ENCODE data around the gene FAM163B. TPM values are rescaled to one million over a fixed set of nuclear protein-coding genes. Genes with fewer than 3 reads are reported as not detected.
A peak's percentile ranks its signal among the peaks of the same experiment; 100 is the strongest.

FAM163B gene
- total RNA-seq, 4 donors from 2014 or later = not detected

- no peak overlapping the region for H3K4me3 ChIP-seq
- TF ChIP-seq CTCF (IDR thresholded peaks at IDR 0.05) (no peak), POLR2A (IDR thresholded peaks at IDR 0.05) (no peak)
- H3K27me3 ChIP-seq = no peaks in the 10 kb centered on the region
- no peaks in the 10 kb centered on the region for H3K9me3 ChIP-seq
- no peak for DNase-seq
- H3K27ac ChIP-seq = no peak overlapping the region
- peaks cover 0 to 21% (median 3%) of the 10 kb centered on the region in 4 donors for H3K4me1 ChIP-seq
- no peaks in the 10 kb centered on the region for H3K36me3 ChIP-seq
These were observed 48.9 kb downstream of the FAM163B start for GRCh38 chr9:133560311-133560710.

GRCh38 chr9:133558191-133559126 is 50.7 kb downstream of the FAM163B start:
- Histone ChIP-seq H3K27me3 (no peaks in the 10 kb centered on the region), H3K36me3 (no peaks in the 10 kb centered on the region), H3K9me3 (no peaks in the 10 kb centered on the region), H3K4me1 (peaks cover 0 to 19% (median 2%) of the 10 kb centered on the region in 4 donors), H3K4me3 (no peak overlapping the region), H3K27ac (peak overlapping the region in 3 of 4 donors; percentile 38 to 57 (median 57))
- TF ChIP-seq POLR2A (IDR thresholded peaks at IDR 0.05) = no peak
- no peak for TF ChIP-seq CTCF (IDR thresholded peaks at IDR 0.05)
- no peak for DNase-seq

GRCh38 chr9:133557581-133557980 is 51.6 kb downstream of the FAM163B start:
- Histone ChIP-seq H3K4me3 (no peak overlapping the region), H3K36me3 (no peaks in the 10 kb centered on the region), H3K9me3 (no peaks in the 10 kb centered on the region), H3K27me3 (no peaks in the 10 kb centered on the region), H3K4me1 (peaks cover 0 to 13% (median 0%) of the 10 kb centered on the region in 4 donors), H3K27ac (peak overlapping the region in 2 of 4 donors; percentile 57)
- TF ChIP-seq POLR2A (IDR thresholded peaks at IDR 0.05) (no peak), CTCF (IDR thresholded peaks at IDR 0.05) (no peak)
- DNase-seq = no peak

- DNase-seq = no peak
These were observed 52.8 kb downstream of the FAM163B start for GRCh38 chr9:133556354-133556753.

GRCh38 chr9:133554729-133555128 is 54.5 kb downstream of the FAM163B start:
- no peak for TF ChIP-seq POLR2A (IDR thresholded peaks at IDR 0.05)
- no peak for TF ChIP-seq CTCF (IDR thresholded peaks at IDR 0.05)
- DNase-seq = no peak

More at GRCh38 chr9:133556354-133556753, 52.8 kb downstream of the FAM163B start:
- TF ChIP-seq CTCF (IDR thresholded peaks at IDR 0.05) = no peak
- no peak for TF ChIP-seq POLR2A (IDR thresholded peaks at IDR 0.05)
- H3K27ac ChIP-seq = no peak overlapping the region
- no peaks in the 10 kb centered on the region for H3K36me3 ChIP-seq
- no peaks in the 10 kb centered on the region for H3K27me3 ChIP-seq
- no peaks in the 10 kb centered on the region for H3K9me3 ChIP-seq
- no peak overlapping the region for H3K4me3 ChIP-seq
- peaks cover 0 to 13% (median 0%) of the 10 kb centered on the region in 4 donors for H3K4me1 ChIP-seq

More at GRCh38 chr9:133554729-133555128, 54.5 kb downstream of the FAM163B start:
- no peaks in the 10 kb centered on the region for H3K36me3 ChIP-seq
- H3K4me1 ChIP-seq = peaks cover 0 to 13% (median 0%) of the 10 kb centered on the region in 4 donors
- no peaks in the 10 kb centered on the region for H3K27me3 ChIP-seq
- no peak overlapping the region for H3K4me3 ChIP-seq
- no peak overlapping the region for H3K27ac ChIP-seq
- no peaks in the 10 kb centered on the region for H3K9me3 ChIP-seq
